HFFc6 (cell line): ENCODE results near the gene ZFR. TPM values are rescaled to one million over a fixed set of nuclear protein-coding genes. Genes with fewer than 3 reads are reported as not detected.
A peak's percentile ranks its signal among the peaks of the same experiment; 100 is the strongest.

Experiments
- DNase-seq: peaks from one replicate; pipeline ENCODE4 v3.0.0-alpha.2; 2018
- H3K27ac Mint-ChIP-seq: 2 replicates; pipeline ENCODE4 v1.8.0; 2020; ENCODE audit warnings: mild to moderate bottlenecking, mixed read lengths
- H3K27me3 Mint-ChIP-seq: 2 replicates; pipeline ENCODE4 v1.8.0; 2021; ENCODE audit warnings: mild to moderate bottlenecking, moderate library complexity, mixed read lengths; ENCODE audit not compliant: insufficient read depth
- H3K36me3 Mint-ChIP-seq: 2 replicates; pipeline ENCODE4 v1.8.0; 2021; ENCODE audit warnings: low read depth, mixed read lengths
- H3K4me1 Mint-ChIP-seq: 2 replicates; pipeline ENCODE4 v1.8.0; 2020; ENCODE audit warnings: low read depth, mixed read lengths
- H3K4me3 Mint-ChIP-seq: 2 replicates; pipeline ENCODE4 v1.8.0; 2020; ENCODE audit warnings: mild to moderate bottlenecking, moderate library complexity, mixed read lengths
- H3K9me3 Mint-ChIP-seq: 2 replicates; pipeline ENCODE4 v1.8.0; 2020; ENCODE audit warnings: mild to moderate bottlenecking, mixed read lengths
- CTCF ChIP-seq: fragments of 200-600 bp; sonication (generic); IDR thresholded peaks from 2 replicates; pipeline ENCODE4 v1.5.0; 2021; ENCODE audit warnings: antibody characterized with exemption, mild to moderate bottlenecking
- total RNA-seq, 6 experiments: library from RNA; stranded (reverse); fragmentation: NEBNext Ultra II Directional; extraction: Animal tissue kit (Norgen Biotek cat#: 25700); gene quantifications; 2 replicates in 1 of 6; 3 replicates in 5 of 6; pipeline ENCODE4 v1.2.3, GENCODE V29; 2021

Gene ZFR
- total RNA-seq, 6 experiments from 2014 or later, result 69.3 to 79.0 (median 75.9) TPM

- Mint-ChIP-seq H3K4me3 (no peak overlapping the region), H3K27me3 (peaks cover 4% of the 10 kb centered on the region), H3K9me3 (no peaks in the 10 kb centered on the region), H3K27ac (no peak overlapping the region), H3K36me3 (no peaks in the 10 kb centered on the region), H3K4me1 (peaks cover 8% of the 10 kb centered on the region; the same call in 1 of the 2 replicates)
- TF ChIP-seq CTCF, result peak; percentile 41
- no peak for DNase-seq
Observed at GRCh38 chr5:32450952-32451351, 6.4 kb upstream of the ZFR start.

- no peaks in the 10 kb centered on the region for H3K9me3 Mint-ChIP-seq
- no peaks in the 10 kb centered on the region for H3K36me3 Mint-ChIP-seq
- no peak for TF ChIP-seq CTCF
- H3K4me3 Mint-ChIP-seq, result no peak overlapping the region
- no peak overlapping the region for H3K27ac Mint-ChIP-seq
- H3K4me1 Mint-ChIP-seq, result peaks cover 18% of the 10 kb centered on the region
- no peak for DNase-seq
- peaks cover 1% of the 10 kb centered on the region; the same call in 1 of the 2 replicates for H3K27me3 Mint-ChIP-seq
Observed at GRCh38 chr5:32449262-32449661, 4.7 kb upstream of the ZFR start.

GRCh38 chr5:32446630-32447029, 2.1 kb upstream of the ZFR start:
- Mint-ChIP-seq H3K4me3 (no peak overlapping the region), H3K27ac (no peak overlapping the region), H3K9me3 (no peaks in the 10 kb centered on the region), H3K4me1 (peaks cover 37% of the 10 kb centered on the region), H3K36me3 (peaks cover 15% of the 10 kb centered on the region), H3K27me3 (peaks cover 3% of the 10 kb centered on the region; the same call in 1 of the 2 replicates)
- DNase-seq, result no peak
- no peak for TF ChIP-seq CTCF

DNA sequence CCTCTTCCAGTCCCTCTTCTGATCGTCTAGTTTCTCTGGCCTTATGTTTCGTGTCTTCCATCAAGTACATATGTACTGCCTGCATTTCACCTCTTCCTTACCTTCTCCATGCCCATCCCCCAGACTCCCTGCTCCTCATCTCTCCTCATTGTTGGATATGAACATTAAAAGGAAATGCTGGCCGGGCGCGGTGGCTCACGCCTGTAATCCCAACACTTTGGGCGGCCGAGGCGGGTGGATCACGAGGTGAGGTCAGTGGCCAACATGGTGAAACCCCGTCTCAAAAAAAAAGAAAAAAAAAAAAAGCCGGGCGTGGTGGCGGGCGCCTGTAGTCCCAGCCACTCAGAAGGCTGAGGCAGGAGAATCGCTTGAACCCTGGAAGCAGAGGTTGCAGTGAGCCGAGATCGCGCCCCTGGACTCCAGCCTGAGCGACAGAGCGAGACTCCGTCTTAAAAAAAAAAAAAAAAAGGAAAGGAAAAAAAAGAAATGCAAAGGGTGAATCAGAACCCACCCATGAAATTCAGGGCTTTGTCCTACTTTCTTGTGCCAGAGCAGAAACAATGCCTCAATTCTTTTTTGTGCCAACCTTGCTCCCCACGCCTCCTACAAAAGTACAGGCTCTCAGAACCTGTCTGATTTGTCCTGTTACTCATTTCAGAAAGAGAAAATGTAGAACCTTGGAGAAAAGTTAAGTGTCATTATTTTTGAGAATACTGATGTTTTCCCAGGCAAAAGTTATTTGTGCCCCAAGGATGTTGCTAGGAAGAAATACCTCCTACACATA, 1.5 kb upstream of the ZFR start:
- Mint-ChIP-seq H3K27ac (peak overlapping the region; percentile 9; the same call in 1 of the 2 replicates), H3K36me3 (peaks cover 19% of the 10 kb centered on the region), H3K4me3 (peak overlapping the region; percentile 8; the same call in 1 of the 2 replicates), H3K9me3 (no peaks in the 10 kb centered on the region), H3K27me3 (peaks cover 3% of the 10 kb centered on the region; the same call in 1 of the 2 replicates), H3K4me1 (peaks cover 43% of the 10 kb centered on the region)
- DNase-seq, result no peak
- no peak for TF ChIP-seq CTCF

DNA sequence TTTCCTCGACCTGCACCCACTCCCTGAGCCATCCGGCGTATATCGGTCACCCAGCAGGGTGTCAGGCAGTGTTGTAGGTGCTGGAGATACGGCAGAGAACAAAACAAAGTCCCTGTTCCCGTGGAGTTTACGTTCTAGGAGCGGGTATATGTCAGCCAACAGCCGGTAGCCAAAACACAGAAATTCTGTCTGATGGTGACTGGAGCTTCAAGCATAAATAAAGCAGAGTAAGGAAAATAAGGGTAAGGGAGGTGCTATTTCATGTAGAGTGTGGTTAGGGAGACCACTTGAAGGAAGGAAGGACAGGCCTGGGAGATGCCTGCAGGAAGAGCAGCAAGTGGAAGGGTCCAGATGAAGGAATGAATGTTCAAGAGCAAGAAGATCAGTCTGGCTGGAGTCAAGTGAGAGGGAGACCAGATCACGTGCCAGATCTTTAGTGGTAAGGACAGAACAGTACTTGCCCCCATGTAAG, 783 bp upstream of the ZFR start:
- TF ChIP-seq CTCF, result no peak
- no peak for DNase-seq
- H3K4me1 Mint-ChIP-seq, result peaks cover 43% of the 10 kb centered on the region
- H3K4me3 Mint-ChIP-seq, result peak overlapping the region; percentile 87
- peaks cover 3% of the 10 kb centered on the region; the same call in 1 of the 2 replicates for H3K27me3 Mint-ChIP-seq
- no peaks in the 10 kb centered on the region for H3K9me3 Mint-ChIP-seq
- H3K36me3 Mint-ChIP-seq, result peaks cover 19% of the 10 kb centered on the region
- peak overlapping the region; percentile 83; the same call in 1 of the 2 replicates for H3K27ac Mint-ChIP-seq
